ENCODE measurements around the gene DAB2IP. TPM values are rescaled to one million over a fixed set of nuclear protein-coding genes. Genes with fewer than 3 reads are reported as not detected.

DAB2IP gene
- total RNA-seq (26.3 TPM), polyA plus RNA-seq (ENCODE audit: insufficient read depth in 1 of 8, insufficient read length in 8 of 8, low replicate concordance in 1 of 8) (10 to 100 TPM; 30.9 to 49.0 (median 40.1) TPM)
- long read RNA-seq, donor 1, partial matches to known transcripts = 0 of 1 reads
- long read RNA-seq, donor 1, other reads (novel, unspliced or antisense) = 0 of 1 reads
- long read RNA-seq, donor 2 = 0 reads
- long read RNA-seq, donor 3, full-length matches to known transcripts = 3 of 38 reads
- long read RNA-seq, donor 3, partial matches to known transcripts = 35 of 38 reads
- long read RNA-seq, donor 3, other reads (novel, unspliced or antisense) = 0 of 38 reads
- long read RNA-seq, donor 4, partial matches to known transcripts = 0 of 3 reads
- long read RNA-seq, donor 4, other reads (novel, unspliced or antisense) = 0 of 3 reads
- long read RNA-seq, donor 5, full-length matches to known transcripts = 3 of 8 reads
- long read RNA-seq, donor 5, partial matches to known transcripts = 5 of 8 reads
- long read RNA-seq, donor 5, other reads (novel, unspliced or antisense) = 0 of 8 reads
- long read RNA-seq, donor 6, full-length matches to known transcripts = 1 of 1 reads
- long read RNA-seq, donor 6, partial matches to known transcripts = 0 of 1 reads
- long read RNA-seq, donor 6, other reads (novel, unspliced or antisense) = 0 of 1 reads
- long read RNA-seq, donor 7, partial matches to known transcripts = 0 of 2 reads
- long read RNA-seq, donor 7, other reads (novel, unspliced or antisense) = 0 of 2 reads
- long read RNA-seq, donor 8, partial matches to known transcripts = 0 of 2 reads
- long read RNA-seq, donor 8, other reads (novel, unspliced or antisense) = 0 of 2 reads
- long read RNA-seq, donor 9, partial matches to known transcripts = 0 of 1 reads
- long read RNA-seq, donor 9, other reads (novel, unspliced or antisense) = 0 of 1 reads
- long read RNA-seq, donor 10, partial matches to known transcripts = 6 of 7 reads
- long read RNA-seq, donor 10, other reads (novel, unspliced or antisense) = 0 of 7 reads
- long read RNA-seq, donor 11 = 0 reads

GRCh38 chr9:121651295-121652020, at the start of gene DAB2IP:
TSS of gene DAB2IP (plus strand) at chr9:121651634. CDS start at chr9:121651776, 142 bp downstream.
- peak within 1 kb of the TSS; percentile 84 for H3K27ac ChIP-seq (ENCODE audit: low read length)
- peaks cover 18% of the 10 kb centered on the region for H3K36me3 ChIP-seq (ENCODE audit: control insufficient read depth, insufficient read depth, low read length)
- peak within 1 kb of the TSS; percentile 77 for H3K4me3 ChIP-seq (ENCODE audit: low read length)
- under 1% methylated on average over 78 of the region's 79 CpGs for WGBS (ENCODE audit: insufficient coverage)
- peak; percentile 95 for DNase-seq
- H3K9me3 ChIP-seq (replicated peaks; ENCODE audit: control insufficient read depth, low read depth, low read length) = no peaks in the 10 kb centered on the region
- peaks cover 65% of the 10 kb centered on the region for H3K4me1 ChIP-seq (ENCODE audit: control insufficient read depth, insufficient read depth, low read length)
- H3K27me3 ChIP-seq (ENCODE audit: control insufficient read depth, insufficient read depth, low read length) = peaks cover 4% of the 10 kb centered on the region

- Histone ChIP-seq H3K9me3 (replicated peaks; ENCODE audit: control insufficient read depth, low read depth, low read length) (no peaks in the 10 kb centered on the region), H3K27ac (ENCODE audit: low read length) (no peak overlapping the region), H3K36me3 (ENCODE audit: control insufficient read depth, insufficient read depth, low read length) (no peaks in the 10 kb centered on the region), H3K4me3 (ENCODE audit: low read length) (no peak overlapping the region), H3K4me1 (ENCODE audit: control insufficient read depth, insufficient read depth, low read length) (peaks cover 53% of the 10 kb centered on the region), H3K27me3 (ENCODE audit: control insufficient read depth, insufficient read depth, low read length) (peaks cover 27% of the 10 kb centered on the region)
- WGBS (ENCODE audit: insufficient coverage) = no CpG with 5 or more reads among the region's 7 CpGs
- DNase-seq = no peak
These were observed 48.4 kb upstream of the DAB2IP start for GRCh38 chr9:121603028-121603427.

- peaks cover 18% of the 10 kb centered on the region for H3K27me3 ChIP-seq (ENCODE audit: control insufficient read depth, insufficient read depth, low read length)
- H3K9me3 ChIP-seq (replicated peaks; ENCODE audit: control insufficient read depth, low read depth, low read length) = no peaks in the 10 kb centered on the region
- H3K27ac ChIP-seq (ENCODE audit: low read length) = no peak overlapping the region
- peak; percentile 62 for DNase-seq
- peaks cover 54% of the 10 kb centered on the region for H3K4me1 ChIP-seq (ENCODE audit: control insufficient read depth, insufficient read depth, low read length)
- H3K4me3 ChIP-seq (ENCODE audit: low read length) = no peak overlapping the region
- 32% methylated on average over 4 of the region's 4 CpGs for WGBS (ENCODE audit: insufficient coverage)
- H3K36me3 ChIP-seq (ENCODE audit: control insufficient read depth, insufficient read depth, low read length) = no peaks in the 10 kb centered on the region
These were observed 47.2 kb upstream of the DAB2IP start for GRCh38 chr9:121604242-121604641.

GRCh38 chr9:121604654-121605053, 46.8 kb upstream of the DAB2IP start:
- 0% methylated on average over 1 of the region's 8 CpGs for WGBS (ENCODE audit: insufficient coverage)
- no peak overlapping the region for H3K27ac ChIP-seq (ENCODE audit: low read length)
- no peak for DNase-seq

GRCh38 chr9:121607434-121608167, 43.8 kb upstream of the DAB2IP start:
- H3K27me3 ChIP-seq (ENCODE audit: control insufficient read depth, insufficient read depth, low read length) = no peaks in the 10 kb centered on the region
- peaks cover 53% of the 10 kb centered on the region for H3K4me1 ChIP-seq (ENCODE audit: control insufficient read depth, insufficient read depth, low read length)
- WGBS (ENCODE audit: insufficient coverage) = 25% methylated on average over 7 of the region's 10 CpGs
- no peak overlapping the region for H3K4me3 ChIP-seq (ENCODE audit: low read length)
- H3K9me3 ChIP-seq (replicated peaks; ENCODE audit: control insufficient read depth, low read depth, low read length) = no peaks in the 10 kb centered on the region
- no peaks in the 10 kb centered on the region for H3K36me3 ChIP-seq (ENCODE audit: control insufficient read depth, insufficient read depth, low read length)
- peak overlapping the region; percentile 70 for H3K27ac ChIP-seq (ENCODE audit: low read length)
- peak; percentile 79 for DNase-seq

More at GRCh38 chr9:121604654-121605053, 46.8 kb upstream of the DAB2IP start:
- Histone ChIP-seq H3K36me3 (ENCODE audit: control insufficient read depth, insufficient read depth, low read length) (no peaks in the 10 kb centered on the region), H3K4me3 (ENCODE audit: low read length) (no peak overlapping the region), H3K27me3 (ENCODE audit: control insufficient read depth, insufficient read depth, low read length) (peaks cover 16% of the 10 kb centered on the region), H3K4me1 (ENCODE audit: control insufficient read depth, insufficient read depth, low read length) (peaks cover 57% of the 10 kb centered on the region), H3K9me3 (replicated peaks; ENCODE audit: control insufficient read depth, low read depth, low read length) (no peaks in the 10 kb centered on the region)

- no peaks in the 10 kb centered on the region for H3K9me3 ChIP-seq (replicated peaks; ENCODE audit: control insufficient read depth, low read depth, low read length)
- H3K27ac ChIP-seq (ENCODE audit: low read length) = peak overlapping the region; percentile 70
- no peaks in the 10 kb centered on the region for H3K36me3 ChIP-seq (ENCODE audit: control insufficient read depth, insufficient read depth, low read length)
- WGBS (ENCODE audit: insufficient coverage) = 67% methylated on average over 5 of the region's 10 CpGs
- H3K27me3 ChIP-seq (ENCODE audit: control insufficient read depth, insufficient read depth, low read length) = no peaks in the 10 kb centered on the region
- peaks cover 58% of the 10 kb centered on the region for H3K4me1 ChIP-seq (ENCODE audit: control insufficient read depth, insufficient read depth, low read length)
- no peak overlapping the region for H3K4me3 ChIP-seq (ENCODE audit: low read length)
- no peak for DNase-seq
These were observed 43.1 kb upstream of the DAB2IP start for GRCh38 chr9:121608168-121608853.

GRCh38 chr9:121609822-121610637, 41.4 kb upstream of the DAB2IP start:
- 69% methylated on average over 3 of the region's 6 CpGs for WGBS (ENCODE audit: insufficient coverage)
- Histone ChIP-seq H3K27ac (ENCODE audit: low read length) (peak overlapping the region; percentile 21), H3K9me3 (replicated peaks; ENCODE audit: control insufficient read depth, low read depth, low read length) (no peaks in the 10 kb centered on the region), H3K36me3 (ENCODE audit: control insufficient read depth, insufficient read depth, low read length) (no peaks in the 10 kb centered on the region), H3K4me3 (ENCODE audit: low read length) (no peak overlapping the region), H3K4me1 (ENCODE audit: control insufficient read depth, insufficient read depth, low read length) (peaks cover 47% of the 10 kb centered on the region), H3K27me3 (ENCODE audit: control insufficient read depth, insufficient read depth, low read length) (no peaks in the 10 kb centered on the region)
- DNase-seq = peak; percentile 55

- no peak overlapping the region for H3K4me3 ChIP-seq (ENCODE audit: low read length)
- WGBS (ENCODE audit: insufficient coverage) = 80% methylated on average over 1 of the region's 9 CpGs
- no peaks in the 10 kb centered on the region for H3K27me3 ChIP-seq (ENCODE audit: control insufficient read depth, insufficient read depth, low read length)
- H3K9me3 ChIP-seq (replicated peaks; ENCODE audit: control insufficient read depth, low read depth, low read length) = no peaks in the 10 kb centered on the region
- peaks cover 47% of the 10 kb centered on the region for H3K4me1 ChIP-seq (ENCODE audit: control insufficient read depth, insufficient read depth, low read length)
- no peaks in the 10 kb centered on the region for H3K36me3 ChIP-seq (ENCODE audit: control insufficient read depth, insufficient read depth, low read length)
- no peak for DNase-seq
- no peak overlapping the region for H3K27ac ChIP-seq (ENCODE audit: low read length)
These were observed 40.8 kb upstream of the DAB2IP start for GRCh38 chr9:121610638-121610953.

Measured in muscle of leg (tissue), 16 donors.